Measurements from ENCODE around the gene CD247. TPM values are rescaled to one million over a fixed set of nuclear protein-coding genes. Genes with fewer than 3 reads are reported as not detected.

The CD247 gene
- polyA plus RNA-seq, 1 of the 3 experiments (the other 2 are of a cell fraction) = 0.08 TPM

DNA sequence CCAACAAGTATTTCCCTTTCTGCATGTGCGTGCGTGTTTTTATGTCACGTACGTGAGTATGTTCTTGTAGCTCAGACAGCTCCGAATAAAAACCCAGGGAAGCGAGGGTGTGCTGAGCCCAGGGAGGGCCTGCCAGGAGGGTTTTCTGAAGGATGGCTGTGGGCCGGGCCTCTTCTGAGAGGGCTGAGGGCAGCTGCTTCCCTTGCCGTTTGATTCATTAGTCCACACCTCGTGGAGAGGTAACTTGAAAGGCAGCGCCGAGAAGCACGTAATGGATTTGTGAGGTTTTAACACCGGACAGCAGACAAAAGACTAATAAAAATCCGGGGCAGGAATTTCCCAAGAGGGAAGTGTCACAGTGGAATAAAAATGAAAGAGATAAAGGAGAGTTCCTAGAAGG lies 29.5 kb downstream of the CD247 start:
- Histone ChIP-seq H3K4me2 (no peak overlapping the region), H3K9me2 (no peaks in the 10 kb centered on the region), H3K9ac (no peak overlapping the region), H3K4me3 (ENCODE audit: low read depth in 2 of 2, low read length in 1 of 2) (no peak overlapping the region), H3F3A (replicated peaks; ENCODE audit: insufficient read depth) (no peaks in the 10 kb centered on the region), H4K20me1 (ENCODE audit: insufficient read depth) (no peaks in the 10 kb centered on the region), H3K27ac (ENCODE audit: low read depth in 2 of 2, low read length in 1 of 2) (no peak overlapping the region), H3K36me3 (replicated peaks in 1 of 2; ENCODE audit: control insufficient read depth in 1 of 2, insufficient read depth in 2 of 2, low read length in 1 of 2) (no peaks in the 10 kb centered on the region), H2AFZ (ENCODE audit: low read depth) (no peak overlapping the region), H3K4me1 (ENCODE audit: control insufficient read depth in 1 of 2, insufficient read depth in 2 of 2, low read depth in 1 of 2, low read length in 1 of 2) (no peaks in the 10 kb centered on the region), H3K27me3 (ENCODE audit: insufficient read depth) (peaks cover 4% of the 10 kb centered on the region), H3K79me2 (ENCODE audit: insufficient read depth) (no peaks in the 10 kb centered on the region), H3K9me3 (no peaks in the 10 kb centered on the region)
- no peak for DNase-seq
- POLR2A ChIA-PET = no interaction called here
- 86% methylated on average over 14 of the region's 14 CpGs for WGBS (ENCODE audit: low lambda C conversion rate)
- CTCF ChIA-PET = interaction anchor here (1.6 to 2.0 kb wide), 2 partner anchors 12 to 47 kb away, joined by 4 to 5 read pairs; no protein-coding TSS in a partner anchor
- TF ChIP-seq NFIC (IDR thresholded peaks at IDR 0.05; ENCODE audit: borderline replicate concordance) (no peak), GATA2 (CRISPR knock-in tag; IDR thresholded peaks at IDR 0.05) (no peak), JUND (IDR thresholded peaks at IDR 0.05) (no peak), EP300 (IDR thresholded peaks at IDR 0.05; ENCODE audit: borderline replicate concordance in 1 of 2, low read depth in 1 of 2, low read length in 1 of 2) (no peak), RFX5 (IDR thresholded peaks at IDR 0.05; ENCODE audit: low read length) (no peak), FOXM1 (IDR thresholded peaks at IDR 0.05; ENCODE audit: low read depth) (no peak)
- TF ChIP-seq, protein P1, sequence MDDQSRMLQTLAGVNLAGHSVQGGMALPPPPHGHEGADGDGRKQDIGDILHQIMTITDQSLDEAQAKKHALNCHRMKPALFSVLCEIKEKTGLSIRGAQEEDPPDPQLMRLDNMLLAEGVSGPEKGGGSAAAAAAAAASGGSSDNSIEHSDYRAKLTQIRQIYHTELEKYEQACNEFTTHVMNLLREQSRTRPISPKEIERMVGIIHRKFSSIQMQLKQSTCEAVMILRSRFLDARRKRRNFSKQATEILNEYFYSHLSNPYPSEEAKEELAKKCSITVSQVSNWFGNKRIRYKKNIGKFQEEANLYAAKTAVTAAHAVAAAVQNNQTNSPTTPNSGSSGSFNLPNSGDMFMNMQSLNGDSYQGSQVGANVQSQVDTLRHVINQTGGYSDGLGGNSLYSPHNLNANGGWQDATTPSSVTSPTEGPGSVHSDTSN (IDR thresholded peaks at IDR 0.05) = no peak

DNA sequence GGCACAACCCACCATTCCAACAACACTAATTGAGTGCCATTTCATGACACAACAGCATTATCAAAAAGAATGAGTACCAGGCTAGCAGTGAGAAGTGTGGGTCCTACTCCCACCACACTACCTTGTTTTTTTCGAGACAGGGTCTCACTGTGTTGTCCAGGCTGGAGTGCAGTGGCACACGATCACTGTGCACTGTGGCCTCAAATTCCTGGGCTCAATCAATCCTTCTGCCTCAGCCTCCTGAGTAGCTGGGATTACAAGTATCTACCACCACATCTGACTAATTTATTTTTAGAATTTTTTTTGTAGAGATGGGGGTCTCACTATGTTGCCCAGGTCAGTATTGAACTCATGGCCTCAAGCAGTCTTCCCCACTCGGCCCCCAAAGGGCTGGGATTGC lies 30.7 kb downstream of the CD247 start:
- no peaks in the 10 kb centered on the region for H3K9me3 ChIP-seq

More for the DNA sequence above, 30.7 kb downstream of the CD247 start:
- H3K4me2 ChIP-seq = no peak overlapping the region
- H3K79me2 ChIP-seq (ENCODE audit: insufficient read depth) = no peaks in the 10 kb centered on the region
- no peak overlapping the region for H3K27ac ChIP-seq (ENCODE audit: low read depth in 2 of 2, low read length in 1 of 2)
- no peaks in the 10 kb centered on the region for H3K9me2 ChIP-seq
- TF ChIP-seq EP300 (IDR thresholded peaks at IDR 0.05; ENCODE audit: borderline replicate concordance in 1 of 2, low read depth in 1 of 2, low read length in 1 of 2) = no peak
- no peak for TF ChIP-seq GATA2 (CRISPR knock-in tag; IDR thresholded peaks at IDR 0.05)
- no peak for TF ChIP-seq SIN3A (IDR thresholded peaks at IDR 0.05; ENCODE audit: borderline replicate concordance, low read depth, low read length)
- TF ChIP-seq CHD2 (IDR thresholded peaks at IDR 0.05; ENCODE audit: low read length, partially characterized antibody) = no peak
- TF ChIP-seq RCOR1 (IDR thresholded peaks at IDR 0.05; ENCODE audit: low read length) = no peak
- no peak for TF ChIP-seq FOXJ3 (CRISPR knock-in tag; IDR thresholded peaks at IDR 0.05)
- TF ChIP-seq, protein P2, sequence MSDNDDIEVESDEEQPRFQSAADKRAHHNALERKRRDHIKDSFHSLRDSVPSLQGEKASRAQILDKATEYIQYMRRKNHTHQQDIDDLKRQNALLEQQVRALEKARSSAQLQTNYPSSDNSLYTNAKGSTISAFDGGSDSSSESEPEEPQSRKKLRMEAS (IDR thresholded peaks at IDR 0.05; ENCODE audit: low read depth) = no peak
- TF ChIP-seq, protein P3, sequence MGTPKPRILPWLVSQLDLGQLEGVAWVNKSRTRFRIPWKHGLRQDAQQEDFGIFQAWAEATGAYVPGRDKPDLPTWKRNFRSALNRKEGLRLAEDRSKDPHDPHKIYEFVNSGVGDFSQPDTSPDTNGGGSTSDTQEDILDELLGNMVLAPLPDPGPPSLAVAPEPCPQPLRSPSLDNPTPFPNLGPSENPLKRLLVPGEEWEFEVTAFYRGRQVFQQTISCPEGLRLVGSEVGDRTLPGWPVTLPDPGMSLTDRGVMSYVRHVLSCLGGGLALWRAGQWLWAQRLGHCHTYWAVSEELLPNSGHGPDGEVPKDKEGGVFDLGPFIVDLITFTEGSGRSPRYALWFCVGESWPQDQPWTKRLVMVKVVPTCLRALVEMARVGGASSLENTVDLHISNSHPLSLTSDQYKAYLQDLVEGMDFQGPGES (IDR thresholded peaks at IDR 0.05; ENCODE audit: low read depth, low read length) = no peak
- TF ChIP-seq, protein P4, sequence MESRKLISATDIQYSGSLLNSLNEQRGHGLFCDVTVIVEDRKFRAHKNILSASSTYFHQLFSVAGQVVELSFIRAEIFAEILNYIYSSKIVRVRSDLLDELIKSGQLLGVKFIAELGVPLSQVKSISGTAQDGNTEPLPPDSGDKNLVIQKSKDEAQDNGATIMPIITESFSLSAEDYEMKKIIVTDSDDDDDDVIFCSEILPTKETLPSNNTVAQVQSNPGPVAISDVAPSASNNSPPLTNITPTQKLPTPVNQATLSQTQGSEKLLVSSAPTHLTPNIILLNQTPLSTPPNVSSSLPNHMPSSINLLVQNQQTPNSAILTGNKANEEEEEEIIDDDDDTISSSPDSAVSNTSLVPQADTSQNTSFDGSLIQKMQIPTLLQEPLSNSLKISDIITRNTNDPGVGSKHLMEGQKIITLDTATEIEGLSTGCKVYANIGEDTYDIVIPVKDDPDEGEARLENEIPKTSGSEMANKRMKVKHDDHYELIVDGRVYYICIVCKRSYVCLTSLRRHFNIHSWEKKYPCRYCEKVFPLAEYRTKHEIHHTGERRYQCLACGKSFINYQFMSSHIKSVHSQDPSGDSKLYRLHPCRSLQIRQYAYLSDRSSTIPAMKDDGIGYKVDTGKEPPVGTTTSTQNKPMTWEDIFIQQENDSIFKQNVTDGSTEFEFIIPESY (IDR thresholded peaks at IDR 0.05; ENCODE audit: borderline replicate concordance, low read depth) = no peak
- TF ChIP-seq, protein P5, sequence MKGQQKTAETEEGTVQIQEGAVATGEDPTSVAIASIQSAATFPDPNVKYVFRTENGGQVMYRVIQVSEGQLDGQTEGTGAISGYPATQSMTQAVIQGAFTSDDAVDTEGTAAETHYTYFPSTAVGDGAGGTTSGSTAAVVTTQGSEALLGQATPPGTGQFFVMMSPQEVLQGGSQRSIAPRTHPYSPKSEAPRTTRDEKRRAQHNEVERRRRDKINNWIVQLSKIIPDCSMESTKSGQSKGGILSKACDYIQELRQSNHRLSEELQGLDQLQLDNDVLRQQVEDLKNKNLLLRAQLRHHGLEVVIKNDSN (IDR thresholded peaks at IDR 0.05; ENCODE audit: borderline replicate concordance, low read depth) = no peak
- no peak for TF ChIP-seq MEF2A (IDR thresholded peaks at IDR 0.05; ENCODE audit: borderline replicate concordance, low read depth)
- no peak for TF ChIP-seq RXRA (IDR thresholded peaks at IDR 0.05; ENCODE audit: borderline replicate concordance, low read depth)
- no peak for TF ChIP-seq RAD21 (IDR thresholded peaks at IDR 0.05; ENCODE audit: low read length)
- no peaks in the 10 kb centered on the region; the same call in 1 of the 2 replicates for H3K27me3 ChIP-seq (ENCODE audit: insufficient read depth)
- no peak overlapping the region for H2AFZ ChIP-seq (ENCODE audit: low read depth)
- no peak for DNase-seq
- WGBS (ENCODE audit: low lambda C conversion rate) = 14% methylated on average over 3 of the region's 3 CpGs
- H3K9ac ChIP-seq = no peak overlapping the region
- no peak overlapping the region for H3K4me3 ChIP-seq (ENCODE audit: low read depth in 2 of 2, low read length in 1 of 2)
- H3K4me1 ChIP-seq (ENCODE audit: control insufficient read depth in 1 of 2, insufficient read depth in 2 of 2, low read depth in 1 of 2, low read length in 1 of 2) = no peaks in the 10 kb centered on the region
- no peaks in the 10 kb centered on the region for H3F3A ChIP-seq (replicated peaks; ENCODE audit: insufficient read depth)
- ChIA-PET CTCF (interaction anchor here (1.4 to 1.6 kb wide), 2 partner anchors 11 to 220 kb away, joined by 3 to 5 read pairs; no protein-coding TSS in a partner anchor), POLR2A (no interaction called here)
- H3K36me3 ChIP-seq (replicated peaks in 1 of 2; ENCODE audit: control insufficient read depth in 1 of 2, insufficient read depth in 2 of 2, low read length in 1 of 2) = no peaks in the 10 kb centered on the region
- no peaks in the 10 kb centered on the region for H4K20me1 ChIP-seq (ENCODE audit: insufficient read depth)

Data from SK-N-SH (cell line).